Esophagus muscularis mucosa (tissue), 4 donors: ENCODE data around the gene ACO2. TPM values are rescaled to one million over a fixed set of nuclear protein-coding genes. Genes with fewer than 3 reads are reported as not detected.
"Not testable (repeated sequence)": the region's sequence is repeated elsewhere in the genome, so short reads cannot be mapped to it uniquely, and the experiment has no call there.

ENCODE experiments used
- DNase-seq: peaks from one replicate; pipeline ENCODE4 v3.0.0-alpha.2; 2017; ENCODE audit errors: extremely low spot score
- H3K27ac ChIP-seq, 4 donors: fragments of 200-600 bp; sonication (generic); replicated peaks in 1 of 4; 1 replicate in 3 of 4; 2 replicates in 1 of 4; pipeline ENCODE4 v1.5.1; 2016 to 2019; ENCODE audit warnings: mild to moderate bottlenecking in 1 of 4
- H3K27me3 ChIP-seq, 4 donors: fragments of 200-600 bp; sonication (generic); one replicate each; pipeline versions ENCODE4 v1.5.1 to v1.6.0; 2016 to 2019
- H3K36me3 ChIP-seq, 4 donors: fragments of 200-600 bp; sonication (generic); one replicate each; pipeline ENCODE4 v1.5.1; 2016 to 2019
- H3K4me1 ChIP-seq, 4 donors: fragments of 200-600 bp; sonication (generic); one replicate each; pipeline ENCODE4 v1.5.1; 2016 to 2019
- H3K4me3 ChIP-seq, 4 donors: fragments of 200-600 bp; sonication (generic); 1 replicate in 2 of 4; 2 replicates in 2 of 4; pipeline ENCODE4 v1.5.1; 2016 to 2019; ENCODE audit warnings: mild to moderate bottlenecking in 4 of 4, moderate library complexity in 1 of 4
- H3K9me3 ChIP-seq, 4 donors: fragments of 200-600 bp; sonication (generic); 1 replicate in 3 of 4; 2 replicates in 1 of 4; pipeline ENCODE4 v1.5.1; 2016 to 2019
- CTCF ChIP-seq, 3 experiments: fragments of 200-600 bp in 2 of 3; fragments of 450-650 bp in 1 of 3; sonication (generic) in 2 of 3; IDR thresholded peaks; one replicate each; pipeline ENCODE4 v1.5.1; 2017 to 2019; ENCODE audit warnings: antibody characterized with exemption in 3 of 3, mild to moderate bottlenecking in 2 of 3, moderate library complexity in 1 of 3
- EP300 ChIP-seq: sonication (generic); formaldehyde crosslinking; IDR thresholded peaks from one replicate; pipeline ENCODE4 v1.6.1; 2017; ENCODE audit warnings: antibody characterized with exemption
- POLR2A ChIP-seq: fragments of 450-650 bp; IDR thresholded peaks from one replicate; pipeline ENCODE4 v1.6.1; 2017; ENCODE audit warnings: antibody characterized with exemption, moderate library complexity, mild to moderate bottlenecking, low read depth
- POLR2AphosphoS5 ChIP-seq, 2 donors: sonication (generic); formaldehyde crosslinking; IDR thresholded peaks; one replicate each; pipeline ENCODE4 v1.6.1; 2017; ENCODE audit warnings: antibody characterized with exemption in 2 of 2
- whole genome bisulfite sequencing: methylation state at CpG from one replicate; pipeline ENCODE4 v1.1.5; 2018; 5-methylcytosine and 5-hydroxymethylcytosine counted together
- intact Hi-C: fragments of 100-400 bp; cut with DNase I; formaldehyde crosslinking; loops from one replicate; pipeline ENCODE4 v1.15.1; 2023
- total RNA-seq, 4 donors: library from RNA; depleted of rRNA; stranded (reverse); fragments of >200 nt; gene quantifications; one replicate each; pipeline versions ENCODE4 v1.1.0 to v1.2.1, GENCODE V29; 2016

ACO2 gene
- total RNA-seq, 4 donors from 2014 or later: 141 to 214 (median 166) TPM

- Histone ChIP-seq H3K27me3 (no peaks in the 10 kb centered on the region), H3K4me3 (no peak overlapping the region), H3K4me1 (peaks cover 33 to 53% (median 48%) of the 10 kb centered on the region in 4 donors), H3K36me3 (peaks cover 20 to 76% (median 69%) of the 10 kb centered on the region in 4 donors), H3K9me3 (no peaks in the 10 kb centered on the region), H3K27ac (peak overlapping the region in 2 of 4 donors; percentile 36 to 52)
- no peak for DNase-seq
- intact Hi-C loops: no loop called here
- TF ChIP-seq EP300: no peak
- TF ChIP-seq POLR2AphosphoS5 (IDR thresholded peaks at IDR 0.05): peak in 1 of 2 donors; percentile 6
- 84% methylated on average over 3 of the region's 6 CpGs for WGBS
Measured at GRCh38 chr22:41431656-41432055, 37.3 kb upstream of the ACO2 start.

- 94% methylated on average over 1 of the region's 1 CpG for WGBS
- Histone ChIP-seq H3K4me1 (peaks cover 42 to 70% (median 65%) of the 10 kb centered on the region in 4 donors), H3K27ac (peak overlapping the region; percentile 13 to 63 (median 48)), H3K36me3 (peaks cover 27 to 76% (median 71%) of the 10 kb centered on the region in 4 donors)
- H3K4me3 ChIP-seq, H3K27me3 ChIP-seq, DNase-seq, intact Hi-C loops, H3K9me3 ChIP-seq: not testable (repeated sequence)
- TF ChIP-seq POLR2AphosphoS5 (IDR thresholded peaks at IDR 0.05): peak in 1 of 2 donors; percentile 0
Measured at GRCh38 chr22:41433480-41433879, 35.4 kb upstream of the ACO2 start.

GRCh38 chr22:41434361-41435003 is 34.4 kb upstream of the ACO2 start:
- H3K4me1 ChIP-seq: peaks cover 51 to 80% (median 75%) of the 10 kb centered on the region in 4 donors
- H3K4me3 ChIP-seq, H3K27me3 ChIP-seq, intact Hi-C loops, H3K9me3 ChIP-seq, DNase-seq: not testable (repeated sequence)
- H3K36me3 ChIP-seq: peaks cover 33 to 75% (median 72%) of the 10 kb centered on the region in 4 donors
- peak overlapping the region; percentile 44 to 63 (median 59) for H3K27ac ChIP-seq
- 77% methylated on average over 5 of the region's 5 CpGs for WGBS

- WGBS: 52% methylated on average over 4 of the region's 4 CpGs
- H3K27ac ChIP-seq: peak overlapping the region; percentile 44 to 63 (median 59)
- TF ChIP-seq POLR2AphosphoS5 (IDR thresholded peaks at IDR 0.05) (peak in 1 of 2 donors; percentile 25), EP300 (no peak)
Measured at GRCh38 chr22:41435560-41435959, 33.4 kb upstream of the ACO2 start.

GRCh38 chr22:41436322-41437113 is 32.4 kb upstream of the ACO2 start:
- Histone ChIP-seq H3K4me1 (peaks cover 69 to 95% (median 94%) of the 10 kb centered on the region in 4 donors), H3K4me3 (no peak overlapping the region), H3K36me3 (peaks cover 49 to 83% (median 76%) of the 10 kb centered on the region in 4 donors), H3K9me3 (no peaks in the 10 kb centered on the region), H3K27ac (peak overlapping the region; percentile 31 to 63 (median 50)), H3K27me3 (no peaks in the 10 kb centered on the region)
- no peak for TF ChIP-seq POLR2A
- no peak for TF ChIP-seq EP300
- TF ChIP-seq CTCF (IDR thresholded peaks at IDR 0.05): no peak
- TF ChIP-seq POLR2AphosphoS5 (IDR thresholded peaks at IDR 0.05): peak in 1 of 2 donors; percentile 32
- no peak for DNase-seq
- intact Hi-C loops: no loop called here
- WGBS: 81% methylated on average over 23 of the region's 23 CpGs

More at GRCh38 chr22:41435560-41435959, 33.4 kb upstream of the ACO2 start:
- Histone ChIP-seq H3K27me3 (no peaks in the 10 kb centered on the region), H3K4me1 (peaks cover 62 to 90% (median 86%) of the 10 kb centered on the region in 4 donors), H3K9me3 (no peaks in the 10 kb centered on the region), H3K4me3 (no peak overlapping the region), H3K36me3 (peaks cover 40 to 83% (median 76%) of the 10 kb centered on the region in 4 donors)
- no peak for DNase-seq
- intact Hi-C loops: no loop called here

GRCh38 chr22:41437198-41437597 is 31.7 kb upstream of the ACO2 start:
- WGBS: 88% methylated on average over 7 of the region's 7 CpGs
- Histone ChIP-seq H3K4me3 (no peak overlapping the region), H3K9me3 (no peaks in the 10 kb centered on the region), H3K36me3 (peaks cover 49 to 81% (median 73%) of the 10 kb centered on the region in 4 donors), H3K27me3 (no peaks in the 10 kb centered on the region), H3K27ac (peak overlapping the region; percentile 31 to 63 (median 50)), H3K4me1 (peaks cover 74 to 97% (median 94%) of the 10 kb centered on the region in 4 donors)
- intact Hi-C loops: no loop called here
- DNase-seq: no peak
- no peak for TF ChIP-seq POLR2A
- no peak for TF ChIP-seq CTCF (IDR thresholded peaks at IDR 0.05)
- no peak for TF ChIP-seq POLR2AphosphoS5 (IDR thresholded peaks at IDR 0.05)
- TF ChIP-seq EP300: no peak

GRCh38 chr22:41440511-41440910 is 28.4 kb upstream of the ACO2 start:
- Histone ChIP-seq H3K27ac (peak overlapping the region; percentile 99 to 100 (median 100)), H3K36me3 (peaks cover 40 to 64% (median 52%) of the 10 kb centered on the region in 4 donors), H3K4me1 (peaks cover 69 to 86% (median 83%) of the 10 kb centered on the region in 4 donors)

More at GRCh38 chr22:41440511-41440910, 28.4 kb upstream of the ACO2 start:
- DNase-seq, H3K27me3 ChIP-seq, H3K9me3 ChIP-seq, intact Hi-C loops, H3K4me3 ChIP-seq: not testable (repeated sequence)
- WGBS: 79% methylated on average over 5 of the region's 5 CpGs
